Suprapubic skin (tissue), 4 donors: ENCODE measurements around the gene GRK4. TPM values are rescaled to one million over a fixed set of nuclear protein-coding genes. Genes with fewer than 3 reads are reported as not detected.
"Not testable (repeated sequence)": the region's sequence is repeated elsewhere in the genome, so short reads cannot be mapped to it uniquely, and the experiment has no call there.

Experiments
- DNase-seq, 2 donors: peaks; one replicate each; pipeline ENCODE4 v3.0.0-alpha.2; 2019; ENCODE audit warnings: low spot score in 2 of 2
- H3K27ac ChIP-seq: fragments of 200-600 bp; sonication (generic); one replicate; pipeline ENCODE4 v1.5.1; 2019
- H3K27me3 ChIP-seq: fragments of 200-600 bp; sonication (generic); one replicate; pipeline ENCODE4 v1.5.1; 2019
- H3K36me3 ChIP-seq: fragments of 200-600 bp; sonication (generic); one replicate; pipeline ENCODE4 v1.5.1; 2019
- H3K4me1 ChIP-seq: fragments of 200-600 bp; sonication (generic); one replicate; pipeline ENCODE4 v1.5.1; 2019
- H3K4me3 ChIP-seq: fragments of 200-600 bp; sonication (generic); one replicate; pipeline ENCODE4 v1.5.1; 2019; ENCODE audit warnings: mild to moderate bottlenecking
- H3K9me3 ChIP-seq: fragments of 200-600 bp; sonication (generic); one replicate; pipeline ENCODE4 v1.5.1; 2019
- EP300 ChIP-seq: sonication (generic); formaldehyde crosslinking; IDR thresholded peaks from one replicate; pipeline ENCODE4 v1.6.1; 2017; ENCODE audit warnings: antibody characterized with exemption
- POLR2A ChIP-seq, 2 donors: fragments of 450-650 bp; IDR thresholded peaks; one replicate each; pipeline ENCODE4 v1.6.1; 2017; ENCODE audit warnings: antibody characterized with exemption in 2 of 2, mild to moderate bottlenecking in 2 of 2, moderate library complexity in 2 of 2
- POLR2AphosphoS5 ChIP-seq, 3 donors: sonication (generic); formaldehyde crosslinking; IDR thresholded peaks; one replicate each; pipeline ENCODE4 v1.6.1; 2017; ENCODE audit warnings: antibody characterized with exemption in 3 of 3
- WGBS: methylation state at CpG from one replicate; pipeline ENCODE4 v1.1.5; 2018; 5-methylcytosine and 5-hydroxymethylcytosine counted together
- total RNA-seq, 4 donors: library from RNA; depleted of rRNA; stranded (reverse); fragments of >200 nt; gene quantifications; one replicate each; pipeline ENCODE4 v1.1.0, GENCODE V29; 2016
- TF ChIP-seq, protein P1 (sequence below), 2 donors: fragments of 200-600 bp in 1 of 2; fragments of 450-650 bp in 1 of 2; sonication (generic) in 1 of 2; IDR thresholded peaks; one replicate each; pipeline ENCODE4 v1.5.1; 2016 to 2019; ENCODE audit warnings: antibody characterized with exemption in 2 of 2, mild to moderate bottlenecking in 1 of 2, moderate library complexity in 1 of 2

GRK4 gene
- 1 to 10 TPM; 3.3 to 8.0 (median 4.6) TPM for total RNA-seq

DNA sequence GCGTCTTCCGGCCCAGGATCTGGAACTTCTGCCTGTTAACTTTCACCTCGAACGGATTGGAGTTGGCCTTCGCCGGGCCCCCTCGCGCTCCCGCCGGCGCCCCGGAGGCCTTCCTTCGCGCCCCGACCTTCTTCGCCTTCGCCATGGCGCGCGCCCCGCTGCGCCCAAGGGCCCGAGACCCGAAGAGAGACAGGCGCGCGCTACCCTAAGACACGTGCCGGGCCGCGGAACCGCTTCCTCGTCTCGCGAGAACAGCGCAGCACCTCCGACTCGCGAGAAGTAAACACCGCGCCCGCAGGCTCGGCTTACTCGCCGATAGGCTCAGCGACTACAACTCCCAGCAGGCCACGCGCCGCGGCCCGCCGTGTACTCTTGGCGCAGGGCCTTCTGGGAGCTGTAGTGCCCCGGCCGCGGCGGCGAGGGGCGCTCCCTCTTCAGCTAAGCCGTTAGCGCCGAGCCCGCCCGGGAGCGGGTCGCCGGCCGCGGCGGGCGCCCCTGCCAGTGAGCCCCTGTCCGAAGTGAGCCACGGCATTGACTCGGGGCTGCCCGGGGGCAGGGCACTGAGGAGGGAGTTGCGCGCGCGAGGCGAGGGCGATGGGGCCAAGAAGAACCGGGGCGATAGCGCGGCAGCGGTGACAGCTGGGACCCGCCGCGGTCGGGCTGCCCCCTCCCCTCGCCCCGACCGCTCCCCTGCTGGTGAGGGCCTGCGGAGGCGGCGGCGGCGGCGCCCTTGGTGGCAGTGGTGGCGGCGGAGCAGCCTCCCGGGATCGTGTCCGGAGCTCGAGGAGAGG is at the start of gene GRK4, which contains the start of gene NOP14:
GRK4 (plus strand) TSS at position 397 of the 791 bp plus-strand sequence. CDS start 500 bp downstream, outside the sequence.
NOP14 (minus strand) TSS at position 232 of the 791 bp plus-strand sequence; CDS start at position 145, 87 bp downstream.
- DNase-seq: peak; percentile 99 to 100
- WGBS: under 1% methylated on average over 58 of the region's 105 CpGs
- Histone ChIP-seq H3K4me3 (peak within 1 kb of the TSS; percentile 66), H3K27ac (peak within 1 kb of the TSS; percentile 92), H3K4me1 (peaks cover 29% of the 10 kb centered on the region), H3K27me3 (no peaks in the 10 kb centered on the region), H3K9me3 (no peaks in the 10 kb centered on the region), H3K36me3 (peaks cover 4% of the 10 kb centered on the region)
- peak; percentile 44 to 90 (median 89) for TF ChIP-seq POLR2AphosphoS5 (IDR thresholded peaks at IDR 0.05)
- peak in 1 of 2 donors; percentile 69 for TF ChIP-seq POLR2A (IDR thresholded peaks at IDR 0.05)
- no peak for TF ChIP-seq EP300
- TF ChIP-seq, protein P1, sequence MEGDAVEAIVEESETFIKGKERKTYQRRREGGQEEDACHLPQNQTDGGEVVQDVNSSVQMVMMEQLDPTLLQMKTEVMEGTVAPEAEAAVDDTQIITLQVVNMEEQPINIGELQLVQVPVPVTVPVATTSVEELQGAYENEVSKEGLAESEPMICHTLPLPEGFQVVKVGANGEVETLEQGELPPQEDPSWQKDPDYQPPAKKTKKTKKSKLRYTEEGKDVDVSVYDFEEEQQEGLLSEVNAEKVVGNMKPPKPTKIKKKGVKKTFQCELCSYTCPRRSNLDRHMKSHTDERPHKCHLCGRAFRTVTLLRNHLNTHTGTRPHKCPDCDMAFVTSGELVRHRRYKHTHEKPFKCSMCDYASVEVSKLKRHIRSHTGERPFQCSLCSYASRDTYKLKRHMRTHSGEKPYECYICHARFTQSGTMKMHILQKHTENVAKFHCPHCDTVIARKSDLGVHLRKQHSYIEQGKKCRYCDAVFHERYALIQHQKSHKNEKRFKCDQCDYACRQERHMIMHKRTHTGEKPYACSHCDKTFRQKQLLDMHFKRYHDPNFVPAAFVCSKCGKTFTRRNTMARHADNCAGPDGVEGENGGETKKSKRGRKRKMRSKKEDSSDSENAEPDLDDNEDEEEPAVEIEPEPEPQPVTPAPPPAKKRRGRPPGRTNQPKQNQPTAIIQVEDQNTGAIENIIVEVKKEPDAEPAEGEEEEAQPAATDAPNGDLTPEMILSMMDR (IDR thresholded peaks at IDR 0.05): peak in 1 of 2 donors; percentile 35

DNA sequence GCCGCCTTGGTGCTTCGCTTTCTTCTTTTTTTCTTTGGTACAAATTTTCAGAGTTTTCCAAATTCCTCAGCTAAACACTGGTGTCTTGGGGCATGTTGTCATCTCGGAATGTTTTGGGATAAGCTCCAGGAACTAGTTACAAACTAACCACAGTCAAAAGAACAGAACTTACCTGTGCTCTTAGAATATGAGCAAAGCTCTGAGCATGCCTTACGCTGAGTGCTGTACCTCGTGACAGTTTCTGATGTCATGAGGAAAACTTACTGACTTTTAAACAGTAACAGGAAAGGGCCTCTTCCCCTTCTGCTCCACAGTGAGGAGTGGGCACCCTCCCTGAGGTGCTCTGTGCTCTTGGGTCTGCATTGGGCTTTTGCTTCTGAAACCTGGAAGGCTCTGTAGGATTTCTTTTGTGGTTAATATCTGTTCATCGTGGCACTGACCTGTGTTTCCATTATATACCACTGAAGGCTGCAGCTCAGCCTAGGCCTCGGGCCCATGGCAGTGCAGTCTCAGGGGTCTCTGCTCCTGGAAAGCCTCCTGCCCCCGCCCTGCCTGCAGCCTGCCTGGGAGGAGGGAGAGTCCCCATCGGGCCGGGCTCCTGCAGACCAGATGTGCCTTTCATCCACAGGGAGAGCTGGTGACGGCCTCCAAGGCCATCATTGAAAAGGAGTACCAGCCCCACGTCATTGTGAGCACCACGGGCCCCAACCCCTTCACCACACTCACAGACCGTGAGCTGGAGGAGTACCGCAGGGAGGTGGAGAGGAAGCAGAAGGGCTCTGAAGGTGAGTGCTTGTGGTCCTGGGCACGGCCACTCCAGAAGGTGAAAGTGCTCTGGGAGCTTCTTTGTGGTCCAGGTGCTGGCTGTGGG is 48.9 kb upstream of the GRK4 start:
- no peak overlapping the region for H3K4me3 ChIP-seq
- H3K27ac ChIP-seq: no peak overlapping the region
- H3K4me1 ChIP-seq: no peaks in the 10 kb centered on the region
- WGBS: 63% methylated on average over 16 of the region's 16 CpGs
- DNase-seq: peak in 1 of 2 donors; percentile 45
- peaks cover 76% of the 10 kb centered on the region for H3K36me3 ChIP-seq
- TF ChIP-seq, protein P1 (IDR thresholded peaks at IDR 0.05): no peak
- TF ChIP-seq POLR2AphosphoS5 (IDR thresholded peaks at IDR 0.05) (no peak), POLR2A (IDR thresholded peaks at IDR 0.05) (no peak), EP300 (no peak)
- H3K27me3 ChIP-seq: no peaks in the 10 kb centered on the region
- H3K9me3 ChIP-seq: no peaks in the 10 kb centered on the region

DNA sequence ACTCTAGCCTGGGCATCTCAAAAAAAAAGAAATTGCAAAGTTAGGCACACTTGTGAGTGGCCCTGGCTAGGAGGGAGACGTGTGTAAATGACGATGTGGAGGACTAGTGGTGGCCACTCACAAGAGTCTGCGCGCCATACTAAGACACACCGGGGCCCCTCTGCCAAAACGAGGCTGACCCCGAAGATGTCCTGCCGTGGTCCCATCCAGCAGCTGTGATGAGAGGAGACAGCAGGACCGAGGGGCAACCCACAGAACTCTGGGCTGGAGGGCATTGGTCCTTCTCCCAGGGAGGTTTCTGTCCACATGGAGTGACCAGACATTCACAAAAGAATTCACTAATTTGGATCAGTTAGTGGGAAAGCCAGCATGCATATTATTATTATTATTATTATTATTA is 47.6 kb upstream of the GRK4 start:
- peak in 1 of 2 donors; percentile 41 for DNase-seq
- H3K36me3 ChIP-seq: peaks cover 64% of the 10 kb centered on the region

DNA sequence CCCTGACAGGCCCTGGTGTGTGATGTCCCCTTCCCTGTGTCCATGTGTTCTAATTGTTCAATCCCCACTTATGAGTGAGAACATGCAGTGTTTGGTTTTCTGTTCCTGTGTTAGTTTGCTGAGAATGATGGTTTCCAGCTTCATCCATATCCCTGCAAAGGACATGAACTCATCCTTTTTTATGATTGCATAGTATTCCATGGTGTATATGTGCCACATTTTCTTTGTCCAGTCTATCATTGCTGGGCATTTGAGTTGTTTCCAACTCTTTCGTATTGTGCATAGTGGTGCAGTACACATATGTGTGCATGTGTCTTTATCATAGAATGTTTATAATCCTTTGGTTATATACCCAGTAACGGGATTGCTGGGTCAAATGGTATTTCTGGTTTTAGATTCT is 46.7 kb upstream of the GRK4 start:
- 100% methylated on average over 2 of the region's 2 CpGs for WGBS
- not testable (repeated sequence) for H3K9me3 ChIP-seq, H3K4me3 ChIP-seq, H3K27ac ChIP-seq, H3K27me3 ChIP-seq, H3K4me1 ChIP-seq, DNase-seq
- peaks cover 58% of the 10 kb centered on the region for H3K36me3 ChIP-seq

More for the DNA sequence above, 47.6 kb upstream of the GRK4 start:
- no peak overlapping the region for H3K4me3 ChIP-seq
- H3K9me3 ChIP-seq: no peaks in the 10 kb centered on the region
- H3K27me3 ChIP-seq: no peaks in the 10 kb centered on the region
- no peaks in the 10 kb centered on the region for H3K4me1 ChIP-seq
- no peak overlapping the region for H3K27ac ChIP-seq
- TF ChIP-seq POLR2A (IDR thresholded peaks at IDR 0.05): no peak
- TF ChIP-seq, protein P1 (IDR thresholded peaks at IDR 0.05): no peak
- no peak for TF ChIP-seq POLR2AphosphoS5 (IDR thresholded peaks at IDR 0.05)
- TF ChIP-seq EP300: no peak
- 88% methylated on average over 9 of the region's 9 CpGs for WGBS

DNA sequence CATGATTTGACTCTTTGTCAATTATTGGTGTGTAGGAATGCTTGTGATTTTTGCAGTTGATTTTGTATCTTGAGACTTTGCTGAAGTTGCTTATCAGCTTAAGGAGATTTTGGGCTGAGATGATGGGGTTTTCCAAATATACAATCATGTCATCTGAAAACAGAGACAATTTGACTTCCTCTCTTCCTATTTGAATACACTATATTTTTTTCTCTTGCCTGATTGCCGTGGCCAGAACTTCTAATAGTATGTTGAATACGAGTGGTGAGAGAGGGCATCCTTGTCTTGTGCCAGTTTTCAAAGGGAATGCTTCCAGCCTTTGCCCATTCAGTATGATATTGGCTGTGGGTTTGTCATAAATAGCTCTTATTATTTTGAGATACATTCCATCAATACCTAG is 45.1 kb upstream of the GRK4 start:
- peaks cover 54% of the 10 kb centered on the region for H3K36me3 ChIP-seq
- not testable (repeated sequence) for H3K9me3 ChIP-seq, DNase-seq, H3K4me1 ChIP-seq, H3K27ac ChIP-seq, H3K27me3 ChIP-seq, H3K4me3 ChIP-seq
- 78% methylated on average over 2 of the region's 2 CpGs for WGBS

DNA sequence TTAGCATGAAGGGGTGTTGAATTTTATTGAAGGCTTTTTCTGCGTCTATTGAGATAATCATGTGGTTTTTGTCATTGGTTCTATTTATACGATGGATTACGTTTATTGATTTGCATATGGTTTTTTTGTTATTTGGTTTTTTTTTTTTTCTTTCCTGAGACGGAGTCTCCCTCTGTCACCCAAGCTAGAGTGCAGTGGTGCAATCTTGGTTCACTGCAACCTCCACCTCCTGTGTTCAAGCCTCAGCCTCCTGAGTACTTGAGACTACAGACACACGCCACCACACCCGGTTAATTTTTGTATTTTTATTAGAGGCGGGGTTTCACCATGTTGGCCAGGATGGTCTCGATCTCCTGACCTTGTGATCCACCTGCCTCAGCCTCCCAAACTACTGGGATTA is 44.7 kb upstream of the GRK4 start:
- H3K4me3 ChIP-seq, H3K9me3 ChIP-seq, DNase-seq, H3K27ac ChIP-seq, H3K27me3 ChIP-seq: not testable (repeated sequence)
- WGBS: 91% methylated on average over 8 of the region's 8 CpGs
- H3K36me3 ChIP-seq: peaks cover 54% of the 10 kb centered on the region
- peaks cover 13% of the 10 kb centered on the region for H3K4me1 ChIP-seq

DNA sequence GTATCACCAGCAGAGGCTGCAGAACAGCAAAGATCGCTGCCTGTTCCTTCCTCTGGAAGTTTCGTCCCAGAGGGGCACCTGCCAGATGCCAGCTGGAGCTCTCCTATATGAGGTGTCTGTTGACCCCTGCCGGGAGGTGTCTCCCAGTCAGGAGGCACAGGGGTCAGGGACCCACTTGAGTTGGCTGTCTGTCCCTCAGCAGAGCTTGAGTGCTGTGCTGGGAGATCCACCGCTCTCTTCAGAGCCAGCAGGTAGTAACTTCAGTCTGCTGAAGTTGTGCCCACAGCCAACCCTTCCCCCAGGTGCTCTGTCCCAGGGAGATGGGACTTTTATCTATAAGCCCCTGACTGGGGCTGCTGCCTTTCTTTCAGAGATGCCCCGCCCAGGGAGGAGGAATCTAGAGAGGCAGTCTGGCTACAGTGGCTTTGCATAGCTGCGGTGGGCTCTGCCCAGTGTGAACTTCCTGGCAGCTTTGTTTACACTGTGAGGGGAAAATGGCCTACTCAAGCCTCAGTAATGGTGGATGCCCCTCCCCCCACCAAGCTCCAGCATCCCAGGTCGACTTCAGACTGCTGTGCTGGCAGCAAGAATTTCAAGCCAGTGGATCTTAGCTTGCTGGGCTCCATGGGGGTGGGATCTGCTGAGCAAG is 40.8 kb upstream of the GRK4 start:
- H3K36me3 ChIP-seq: peaks cover 55% of the 10 kb centered on the region
- not testable (repeated sequence) for H3K9me3 ChIP-seq, H3K4me3 ChIP-seq, H3K27me3 ChIP-seq, H3K27ac ChIP-seq
- 96% methylated on average over 4 of the region's 7 CpGs for WGBS
- H3K4me1 ChIP-seq: peaks cover 18% of the 10 kb centered on the region
- DNase-seq: peak; percentile 49 to 58
